Measurements from ENCODE around the gene PLXNA2. TPM values are rescaled to one million over a fixed set of nuclear protein-coding genes. Genes with fewer than 3 reads are reported as not detected.

Gene PLXNA2
- total RNA-seq, 1 experiment from 2014 or later, result 8.7 TPM

DNA sequence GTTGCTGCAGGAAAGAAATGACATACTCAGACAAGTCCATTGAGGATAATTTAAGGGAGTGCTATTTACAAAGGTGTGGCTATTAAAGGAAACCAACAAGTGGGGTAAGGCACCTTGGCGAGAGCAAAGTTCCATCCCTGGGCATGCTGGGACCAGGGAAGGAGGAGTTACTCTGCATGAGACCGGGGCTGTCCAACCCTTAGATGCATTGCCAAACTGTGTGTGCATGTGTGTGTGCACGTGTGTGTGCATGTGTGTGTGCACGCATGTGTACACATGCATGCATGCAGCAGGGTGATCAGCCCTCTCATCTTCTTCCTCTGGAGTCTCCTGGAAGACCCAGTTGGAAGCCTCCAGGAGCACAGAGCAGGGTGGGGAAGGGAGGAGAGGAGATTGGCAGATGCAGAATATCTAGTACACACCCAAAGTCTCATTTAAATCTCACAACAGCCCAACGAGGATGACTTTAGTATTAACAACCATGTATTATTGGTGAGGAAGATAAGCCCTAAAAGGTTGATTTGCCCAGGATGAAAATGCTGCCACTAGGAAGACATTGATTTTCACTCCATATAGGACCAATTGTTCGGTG is 261.0 kb downstream of the PLXNA2 start:
- Histone ChIP-seq H3K4me3 (no peak overlapping the region), H3K9me3 (replicated peaks) (no peaks in the 10 kb centered on the region), H3K27me3 (replicated peaks) (peaks cover 4% of the 10 kb centered on the region; the same call in 1 of the 2 replicates), H3K4me1 (replicated peaks) (no peaks in the 10 kb centered on the region), H3K27ac (no peak overlapping the region), H3K36me3 (no peaks in the 10 kb centered on the region)
- DNase-seq (ENCODE audit: low read depth in 1 of 2, low spot score in 2 of 2), result no peak

DNA sequence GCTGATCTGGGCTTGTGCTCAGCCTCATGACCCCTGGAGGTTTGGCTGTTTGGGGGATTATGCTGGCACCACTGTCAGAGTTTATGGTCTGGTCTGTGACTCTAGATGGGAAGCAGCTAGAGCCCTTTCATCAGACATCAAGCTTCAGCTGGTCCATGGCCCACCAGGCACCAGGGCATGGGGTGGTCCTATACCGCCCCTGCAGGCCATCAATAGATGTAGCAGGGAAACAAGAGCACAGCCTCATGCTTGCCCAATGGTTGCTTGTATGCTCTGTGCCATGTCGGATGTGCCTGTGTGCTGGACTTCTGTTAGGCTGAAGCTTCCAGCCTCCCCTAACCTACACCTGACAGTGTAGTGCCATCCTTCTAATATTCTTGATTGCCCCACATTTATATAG is 262.2 kb downstream of the PLXNA2 start:
- H3K27ac ChIP-seq, result no peak overlapping the region
- no peaks in the 10 kb centered on the region for H3K9me3 ChIP-seq (replicated peaks)
- no peaks in the 10 kb centered on the region for H3K36me3 ChIP-seq
- H3K4me3 ChIP-seq, result no peak overlapping the region
- no peak for DNase-seq (ENCODE audit: low read depth in 1 of 2, low spot score in 2 of 2)
- H3K27me3 ChIP-seq (replicated peaks), result peaks cover 4% of the 10 kb centered on the region; the same call in 1 of the 2 replicates
- H3K4me1 ChIP-seq (replicated peaks), result no peaks in the 10 kb centered on the region

- H3K27me3 ChIP-seq (replicated peaks), result peaks cover 4% of the 10 kb centered on the region; the same call in 1 of the 2 replicates
- H3K27ac ChIP-seq, result no peak overlapping the region
- no peaks in the 10 kb centered on the region for H3K4me1 ChIP-seq (replicated peaks)
- no peaks in the 10 kb centered on the region for H3K36me3 ChIP-seq
- DNase-seq (ENCODE audit: low read depth in 1 of 2, low spot score in 2 of 2), result no peak
- H3K4me3 ChIP-seq, result no peak overlapping the region
- no peaks in the 10 kb centered on the region for H3K9me3 ChIP-seq (replicated peaks)
Observed at GRCh38 chr1:207978441-207978840, 265.7 kb downstream of the PLXNA2 start.

GRCh38 chr1:207977876-207978275 is 266.3 kb downstream of the PLXNA2 start:
- H3K36me3 ChIP-seq, result no peaks in the 10 kb centered on the region
- no peak for DNase-seq (ENCODE audit: low read depth in 1 of 2, low spot score in 2 of 2)
- H3K27ac ChIP-seq, result no peak overlapping the region
- H3K4me3 ChIP-seq, result no peak overlapping the region
- H3K9me3 ChIP-seq (replicated peaks), result no peaks in the 10 kb centered on the region
- H3K4me1 ChIP-seq (replicated peaks), result no peaks in the 10 kb centered on the region
- H3K27me3 ChIP-seq (replicated peaks), result peaks cover 4% of the 10 kb centered on the region; the same call in 1 of the 2 replicates

- Histone ChIP-seq H3K4me3 (no peak overlapping the region), H3K9me3 (replicated peaks) (no peaks in the 10 kb centered on the region), H3K36me3 (no peaks in the 10 kb centered on the region), H3K27ac (no peak overlapping the region), H3K27me3 (replicated peaks) (no peaks in the 10 kb centered on the region), H3K4me1 (replicated peaks) (peaks cover 17% of the 10 kb centered on the region)
- DNase-seq (ENCODE audit: low read depth in 1 of 2, low spot score in 2 of 2), result no peak
Observed at GRCh38 chr1:207973898-207974568, 270.2 kb downstream of the PLXNA2 start.

DNA sequence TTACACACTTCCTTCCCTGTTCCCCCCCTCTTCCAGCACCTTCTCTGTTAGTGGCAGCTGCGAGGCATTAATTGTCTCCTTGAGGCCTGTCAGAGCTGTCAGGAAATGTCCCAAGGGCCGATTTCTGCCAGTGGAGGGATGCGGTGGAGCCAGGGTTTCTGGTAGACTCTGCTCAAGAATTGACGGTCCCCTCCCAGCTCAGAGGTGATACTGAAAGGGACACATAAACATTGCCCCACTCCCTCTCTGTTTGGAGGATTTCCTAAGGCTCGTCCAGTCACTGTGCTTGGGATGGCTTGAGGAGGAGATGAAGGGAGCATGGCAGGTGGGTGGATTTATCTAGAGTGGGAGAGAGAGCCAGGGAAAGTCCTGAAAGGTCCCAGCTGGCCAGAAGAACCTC is 271.8 kb downstream of the PLXNA2 start:
- no peak overlapping the region for H3K27ac ChIP-seq
- H3K4me1 ChIP-seq (replicated peaks), result peaks cover 17% of the 10 kb centered on the region
- H3K36me3 ChIP-seq, result no peaks in the 10 kb centered on the region
- no peaks in the 10 kb centered on the region for H3K27me3 ChIP-seq (replicated peaks)
- H3K9me3 ChIP-seq (replicated peaks), result no peaks in the 10 kb centered on the region
- H3K4me3 ChIP-seq, result no peak overlapping the region
- no peak for DNase-seq (ENCODE audit: low read depth in 1 of 2, low spot score in 2 of 2)

Data from SJSA1 (cell line).